ENCODE measurements around the gene RIPOR2.
"Not testable (repeated sequence)": the region's sequence is repeated elsewhere in the genome, so short reads cannot be mapped to it uniquely, and the experiment has no call there.

RIPOR2 gene

DNA sequence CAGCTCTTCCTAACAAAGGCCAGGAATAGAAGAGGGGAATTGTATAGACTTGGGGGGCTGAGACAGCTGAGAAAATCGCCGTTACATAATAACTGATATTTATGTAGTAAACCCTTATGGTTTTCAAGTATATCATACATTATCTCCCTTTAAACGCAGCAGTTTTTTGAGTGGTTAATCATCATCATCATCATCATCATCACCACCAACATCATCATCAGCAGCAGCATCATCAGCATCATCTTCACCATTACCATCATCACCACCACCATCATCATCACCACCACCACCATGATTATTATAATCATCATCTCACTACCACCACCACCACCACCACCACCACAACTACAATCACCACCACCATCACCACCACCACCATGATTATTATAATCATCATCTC lies 9.1 kb downstream of the RIPOR2 start:
- not testable (repeated sequence) for DNase-seq (ENCODE audit: low spot score)

DNA sequence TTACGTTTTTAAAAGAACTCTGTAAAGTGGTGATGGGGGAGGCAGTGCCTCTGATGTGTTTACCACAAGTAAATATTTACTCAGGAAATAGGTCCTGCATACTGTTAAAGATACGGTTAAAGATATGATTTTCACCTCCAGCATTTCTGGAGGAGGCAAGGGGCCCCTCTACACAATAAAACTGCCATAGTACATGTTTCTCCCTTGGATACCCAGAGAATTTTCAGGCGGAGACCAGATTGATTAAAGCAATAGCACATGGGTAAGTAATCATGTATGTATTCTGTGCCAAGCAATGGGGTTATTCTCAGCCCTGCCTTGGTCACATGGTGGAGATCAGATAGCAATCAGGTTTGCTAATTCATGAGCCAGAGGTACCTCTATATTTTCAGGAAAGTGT lies 9.6 kb downstream of the RIPOR2 start:
- DNase-seq (ENCODE audit: low spot score), result no peak

DNA sequence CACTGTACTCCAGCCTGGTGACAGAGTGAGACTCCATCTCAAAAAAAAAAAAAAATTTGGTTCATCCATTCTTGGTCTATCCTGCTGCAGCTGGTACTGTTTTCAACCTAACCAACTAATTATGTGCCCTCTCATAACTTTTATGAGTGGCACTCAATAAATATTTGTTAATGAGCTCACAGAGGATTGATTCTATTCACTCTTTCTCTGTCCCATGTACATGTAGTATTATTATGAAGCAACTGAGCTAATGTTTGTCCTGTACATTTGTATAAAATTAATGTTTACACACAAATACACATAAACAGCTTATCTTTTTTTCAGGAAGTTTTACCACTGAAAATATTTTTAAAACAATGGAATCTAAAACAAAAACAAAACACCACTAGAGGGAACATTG lies 10.1 kb downstream of the RIPOR2 start:
- DNase-seq (ENCODE audit: low spot score), result no peak

DNA sequence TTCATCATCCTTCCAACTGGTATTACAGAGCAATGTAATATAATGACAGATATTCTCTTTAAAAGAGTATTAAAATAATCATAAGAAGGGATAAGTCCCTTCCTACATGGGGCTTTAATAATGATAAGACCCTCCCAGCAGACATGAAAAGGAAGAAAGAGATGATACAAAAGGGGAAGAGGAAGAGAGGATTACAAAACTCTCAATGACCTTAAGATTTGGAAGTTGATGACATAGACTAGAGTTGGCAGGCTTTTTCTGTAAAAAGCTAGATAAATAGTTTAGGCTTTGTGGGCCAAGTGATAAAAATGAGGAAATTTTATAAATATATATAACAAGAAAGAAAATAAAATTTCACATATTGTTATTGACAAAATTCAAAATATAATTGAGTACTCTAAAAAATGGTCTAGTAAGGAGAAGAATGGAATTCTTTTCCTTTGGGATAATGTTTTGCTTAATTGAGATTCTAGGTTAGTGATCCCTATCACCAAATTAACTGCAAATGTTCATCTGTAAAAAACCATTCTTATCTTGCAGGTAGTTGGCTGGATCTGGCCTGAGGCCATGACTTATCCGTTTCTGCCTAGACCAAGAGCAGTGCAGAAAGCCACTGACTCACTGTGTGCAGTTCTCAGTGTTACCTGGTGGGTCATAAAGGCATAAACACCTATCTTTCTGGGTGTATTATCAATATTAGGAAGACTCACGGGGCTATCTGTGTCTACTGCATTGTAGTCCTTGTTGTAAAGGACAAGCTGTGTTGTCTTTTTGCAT lies 11.0 kb downstream of the RIPOR2 start:
- DNase-seq (ENCODE audit: low spot score), result no peak

DNA sequence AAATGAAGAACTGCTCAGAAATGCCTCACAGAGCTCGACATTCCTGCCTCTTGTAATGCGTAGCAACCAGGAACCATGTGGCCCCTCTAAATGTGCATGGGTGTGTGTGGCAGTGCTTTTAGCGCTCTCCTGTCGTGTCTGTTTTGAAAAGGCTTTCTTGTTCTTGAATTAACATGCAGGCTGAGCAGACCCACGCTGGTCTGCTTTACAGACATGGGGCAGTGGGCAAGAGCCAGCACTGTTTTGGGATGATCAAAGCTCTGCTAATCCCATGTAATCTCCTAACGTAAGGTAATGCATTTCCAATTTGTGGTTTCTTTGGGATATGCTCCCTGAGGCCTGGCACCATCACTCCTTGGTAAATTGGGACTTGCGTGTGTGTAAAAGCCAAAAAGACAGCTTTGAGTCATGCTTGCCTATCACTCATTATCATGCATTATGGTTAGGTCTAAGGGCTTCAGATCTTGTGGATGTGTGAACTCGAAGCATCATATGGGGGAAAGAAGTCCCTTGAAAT lies 11.8 kb downstream of the RIPOR2 start:
- no peak for DNase-seq (ENCODE audit: low spot score)

DNA sequence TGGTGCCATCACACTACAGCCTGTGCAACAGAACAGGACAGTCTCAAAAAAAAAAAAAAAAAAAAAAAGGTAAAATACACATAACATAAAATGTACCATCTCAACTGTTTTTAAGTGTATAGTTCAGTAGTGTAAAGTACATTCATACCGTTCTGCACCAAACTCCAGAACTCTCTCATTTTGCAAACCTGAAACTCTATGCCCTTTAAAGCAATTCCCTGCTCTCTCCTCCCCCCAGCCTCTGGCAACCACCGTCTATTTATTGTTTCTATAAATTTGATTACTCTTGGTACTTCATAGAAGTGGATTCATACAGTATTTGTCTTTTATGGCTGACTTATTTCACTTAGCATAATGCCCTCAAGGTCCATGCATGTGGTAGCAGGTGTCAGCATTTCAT lies 12.9 kb downstream of the RIPOR2 start:
- DNase-seq (ENCODE audit: low spot score), result no peak

DNA sequence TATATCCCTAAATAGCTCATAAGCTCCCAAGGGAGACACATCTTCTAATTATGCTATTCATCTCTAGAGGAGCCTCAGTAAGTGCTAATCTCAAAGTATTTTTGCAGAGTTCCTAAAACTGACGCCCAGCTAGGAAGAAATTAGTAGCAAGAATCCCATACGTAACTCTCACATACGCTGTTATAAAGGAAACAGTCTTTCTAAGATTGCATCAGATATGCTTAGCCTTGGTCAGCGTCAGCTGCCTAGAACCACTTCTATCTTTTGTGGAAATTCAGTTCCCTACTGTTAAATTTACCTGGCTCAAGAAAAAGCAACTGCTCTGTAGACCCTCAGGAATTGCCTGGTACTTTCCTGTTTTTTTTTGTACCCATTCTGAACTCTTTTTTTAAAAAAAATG lies 13.6 kb downstream of the RIPOR2 start:
- no peak for DNase-seq (ENCODE audit: low spot score)

DNA sequence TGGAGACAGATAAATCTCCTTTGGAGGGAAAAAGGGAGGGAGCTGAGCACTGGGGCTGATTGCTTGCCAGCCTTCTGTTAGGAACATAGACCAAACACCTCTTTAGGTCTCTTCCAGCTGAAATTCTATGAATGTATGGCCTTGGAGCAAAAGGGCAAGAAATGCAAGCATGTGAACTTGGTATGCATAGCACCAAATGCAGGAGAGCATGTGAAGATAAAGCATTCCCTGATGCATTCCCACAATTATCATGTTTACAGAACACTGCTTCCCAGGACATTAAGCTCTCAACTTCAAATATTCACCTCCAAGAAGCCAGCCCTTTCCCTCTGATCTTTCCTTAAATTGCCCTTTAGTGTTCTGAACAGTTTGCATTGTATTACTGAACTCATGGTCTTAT lies 15.6 kb downstream of the RIPOR2 start:
- DNase-seq (ENCODE audit: low spot score), result no peak

DNA sequence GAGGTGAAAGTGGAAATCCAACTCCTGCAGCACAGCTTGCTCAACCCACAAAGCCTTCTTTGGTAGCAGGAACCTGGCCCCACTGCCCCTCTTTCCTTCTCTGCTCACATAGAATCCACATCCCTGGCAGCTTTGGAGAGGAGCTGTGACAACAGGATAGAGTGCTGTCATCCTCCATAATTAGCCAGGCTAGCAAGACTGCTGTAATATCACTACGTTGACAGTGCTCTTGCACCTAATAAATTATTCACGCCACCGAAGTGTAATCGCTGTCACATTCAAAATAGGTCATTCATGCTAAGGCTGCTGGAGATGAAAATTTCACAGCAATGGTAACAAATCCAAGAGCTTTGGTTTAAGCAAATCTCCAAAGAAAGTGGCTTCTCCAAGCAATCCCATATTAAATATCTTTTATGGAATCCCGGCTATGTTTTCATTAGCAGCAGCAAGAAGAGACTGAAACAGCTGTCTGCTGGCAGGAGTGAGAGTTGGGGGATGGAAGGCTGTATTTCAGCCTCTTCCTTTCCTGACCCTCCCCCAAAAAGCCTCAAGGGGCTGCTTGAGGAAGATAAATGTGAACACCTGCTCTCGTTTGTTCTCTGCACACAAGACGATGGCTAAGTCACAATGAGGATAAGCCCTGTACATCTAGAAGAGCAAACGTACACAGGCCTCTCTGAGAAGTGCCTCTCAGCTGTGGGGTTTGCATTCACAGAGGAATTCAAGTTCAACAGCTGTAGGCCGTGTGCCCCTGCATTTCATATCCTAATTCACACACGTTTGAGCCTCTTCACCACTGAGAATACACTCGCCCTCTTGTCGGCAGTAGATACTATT lies 16.5 kb downstream of the RIPOR2 start:
- DNase-seq (ENCODE audit: low spot score), result no peak

DNA sequence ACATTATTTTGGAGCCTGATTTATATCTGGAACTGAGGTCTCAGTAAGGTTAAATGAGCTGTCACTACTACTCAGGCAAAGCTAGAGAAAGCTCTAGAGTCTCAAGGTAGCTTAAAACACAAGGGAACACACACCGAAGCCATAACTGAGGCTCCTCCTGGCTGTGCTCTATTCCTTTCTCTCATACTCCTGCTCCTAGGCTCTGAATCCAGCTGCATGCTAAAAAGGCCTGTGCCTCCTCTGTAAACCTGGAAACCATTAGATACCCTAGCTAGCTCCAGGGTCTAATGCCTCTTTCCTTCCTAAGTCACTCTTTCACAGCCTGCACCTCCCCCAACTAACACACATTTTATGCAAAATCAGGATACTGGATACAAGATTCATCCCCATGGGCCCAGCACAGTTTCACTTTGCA lies 17.1 kb downstream of the RIPOR2 start:
- DNase-seq (ENCODE audit: low spot score), result no peak

DNA sequence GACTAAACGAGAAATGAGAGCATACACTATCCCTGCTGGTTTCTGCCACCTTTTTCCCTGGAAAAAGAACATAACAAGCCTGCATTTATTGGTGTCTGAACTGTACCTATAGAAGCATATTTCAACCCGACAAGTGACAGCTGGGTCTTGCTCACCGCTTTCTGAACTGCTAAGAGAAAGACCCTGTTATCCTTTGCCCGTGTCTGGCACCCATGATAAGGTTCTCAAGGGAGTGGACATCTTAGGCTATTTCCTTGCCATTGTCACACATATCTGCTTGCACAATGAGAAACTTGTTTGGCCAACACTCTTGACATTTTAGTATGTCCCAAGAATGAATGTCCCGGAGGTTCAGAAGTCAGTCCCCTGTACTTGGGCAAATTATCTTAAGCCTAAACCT lies 19.3 kb downstream of the RIPOR2 start:
- no peak for DNase-seq (ENCODE audit: low spot score)

DNA sequence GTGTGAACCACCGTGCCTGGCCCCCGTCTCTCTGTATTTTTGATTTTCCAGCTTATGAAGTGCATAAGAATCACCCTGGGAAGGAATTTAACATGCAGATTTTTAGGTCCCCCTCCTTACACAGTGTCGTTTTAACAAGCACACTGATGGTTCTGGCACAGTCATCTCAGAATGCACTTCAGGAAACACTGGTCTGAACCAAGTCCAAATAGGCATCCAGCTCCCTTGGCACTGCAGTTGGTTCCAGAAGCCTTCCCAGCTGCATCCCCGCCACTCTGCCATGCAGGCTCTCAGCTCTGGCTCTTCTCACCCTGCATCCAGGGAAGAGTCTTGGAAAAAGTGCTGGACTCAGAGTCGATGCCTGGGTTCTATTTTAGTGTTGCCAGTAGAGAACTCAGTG lies 20.1 kb downstream of the RIPOR2 start:
- no peak for DNase-seq (ENCODE audit: low spot score)

DNA sequence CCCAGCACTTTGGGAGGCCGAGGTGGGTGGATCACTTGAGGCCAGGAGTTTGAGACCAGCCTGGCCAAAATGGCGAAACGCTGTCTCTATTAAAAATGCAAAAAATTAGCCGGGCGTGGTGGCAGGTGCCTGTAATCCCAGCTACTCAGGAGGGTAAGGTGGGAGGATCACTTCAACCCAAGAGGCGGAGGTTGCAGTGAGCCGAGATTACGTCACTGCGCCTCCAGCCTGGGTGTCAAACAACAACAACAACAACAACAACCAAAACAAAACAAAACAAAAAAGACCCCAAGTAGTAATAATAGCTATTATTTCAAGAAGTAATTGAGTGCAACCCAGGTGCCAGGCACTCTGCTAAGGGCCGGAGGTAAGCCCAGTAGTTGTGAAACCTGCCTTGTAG lies 21.7 kb downstream of the RIPOR2 start:
- not testable (repeated sequence) for DNase-seq (ENCODE audit: low spot score)

DNA sequence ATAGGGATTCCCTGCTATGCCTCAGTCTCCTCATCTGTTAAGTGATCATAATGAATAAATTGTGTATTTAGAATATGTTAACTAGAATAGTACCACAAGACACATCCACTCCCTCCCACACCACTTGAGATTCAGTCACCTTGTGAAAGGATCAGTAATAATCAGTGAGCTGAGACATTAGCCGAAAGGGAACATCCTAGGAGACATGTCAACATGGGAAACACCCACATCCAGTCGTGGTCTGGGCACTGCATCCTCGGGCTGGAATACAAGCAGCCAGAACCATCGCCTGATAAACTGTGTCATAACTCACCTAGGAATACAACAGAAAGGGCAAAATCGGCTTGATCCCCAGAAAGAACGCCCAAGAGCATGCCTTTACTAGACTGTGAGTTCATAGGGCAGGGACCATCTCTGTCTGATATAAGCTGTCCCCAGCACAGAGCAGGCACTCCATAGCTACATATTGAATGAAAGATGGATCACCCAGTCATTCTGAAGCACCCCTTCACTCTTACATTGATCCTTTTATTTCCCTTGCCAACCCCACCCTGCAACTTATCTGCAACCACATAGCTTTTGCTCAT lies 23.9 kb downstream of the RIPOR2 start:
- no peak for DNase-seq (ENCODE audit: low spot score)

DNA sequence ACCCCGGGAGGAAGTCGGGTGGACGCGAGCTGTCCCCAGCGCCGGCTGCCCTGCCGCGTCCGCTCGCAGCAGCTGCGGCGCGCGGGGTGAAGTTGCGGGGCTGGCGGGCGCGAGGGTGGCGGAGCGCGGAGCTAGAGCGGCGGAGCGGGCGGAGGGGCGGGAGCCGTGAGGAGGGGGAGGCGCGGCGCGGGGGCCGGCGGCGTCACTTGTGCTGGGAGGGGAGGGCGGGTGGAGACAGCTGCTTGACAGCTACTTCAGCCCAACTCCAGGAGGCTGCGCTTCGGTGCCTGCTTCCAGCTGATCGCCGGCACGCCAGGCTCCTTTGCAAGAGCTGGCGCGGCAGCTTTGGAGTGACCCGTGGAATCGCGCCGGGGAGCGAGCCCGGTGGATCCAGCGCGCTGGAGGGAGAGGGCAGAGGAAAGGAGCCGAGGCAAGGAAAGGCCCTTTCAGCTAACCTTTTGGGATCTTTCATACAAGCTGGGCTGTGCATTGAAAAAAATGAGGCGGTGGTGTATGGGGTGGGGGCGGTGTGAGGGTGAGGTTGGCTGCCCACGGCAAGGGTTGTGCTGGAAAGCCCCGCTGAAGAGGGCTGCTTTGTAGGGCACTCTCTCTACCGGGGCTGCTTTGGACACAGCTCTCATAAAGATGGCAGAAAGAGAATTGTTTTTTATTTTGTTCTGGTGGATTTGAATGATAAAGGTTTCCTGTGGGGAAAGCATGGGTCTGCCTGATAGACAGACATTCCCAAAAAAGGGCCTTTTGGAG lies 24.6 kb downstream of the RIPOR2 start:
- DNase-seq (ENCODE audit: low spot score), result no peak

DNA sequence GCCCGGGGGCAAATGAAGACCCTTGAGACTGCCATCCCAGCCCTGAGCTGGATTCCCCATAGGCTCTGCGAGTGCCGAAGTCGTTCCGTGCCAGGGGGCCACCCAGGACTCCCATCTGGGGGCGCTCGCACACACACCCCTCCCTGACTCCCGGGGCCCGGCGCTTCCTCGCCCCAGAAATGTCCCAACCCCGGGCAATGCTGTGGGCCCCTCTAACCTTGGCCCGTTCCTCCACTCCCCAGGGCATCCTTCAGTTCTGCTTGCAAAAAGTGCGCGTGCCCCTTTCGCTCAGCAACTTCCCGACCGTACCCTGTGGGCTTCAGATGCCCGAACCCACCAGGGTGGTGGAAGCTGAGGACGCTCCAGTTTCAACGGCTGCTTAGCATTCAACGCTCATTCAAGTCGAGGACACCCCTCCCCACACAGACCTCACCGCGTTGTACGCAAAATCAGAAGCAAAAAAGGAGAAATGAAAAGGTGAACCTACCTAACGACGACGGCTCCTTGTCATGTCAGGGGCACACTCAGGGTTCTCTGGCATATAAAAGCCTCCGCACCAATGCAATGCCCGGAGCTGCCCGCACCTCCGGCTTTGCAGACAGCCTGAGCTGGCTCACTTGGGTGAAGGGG lies 25.3 kb downstream of the RIPOR2 start:
- DNase-seq (ENCODE audit: low spot score), result no peak

DNA sequence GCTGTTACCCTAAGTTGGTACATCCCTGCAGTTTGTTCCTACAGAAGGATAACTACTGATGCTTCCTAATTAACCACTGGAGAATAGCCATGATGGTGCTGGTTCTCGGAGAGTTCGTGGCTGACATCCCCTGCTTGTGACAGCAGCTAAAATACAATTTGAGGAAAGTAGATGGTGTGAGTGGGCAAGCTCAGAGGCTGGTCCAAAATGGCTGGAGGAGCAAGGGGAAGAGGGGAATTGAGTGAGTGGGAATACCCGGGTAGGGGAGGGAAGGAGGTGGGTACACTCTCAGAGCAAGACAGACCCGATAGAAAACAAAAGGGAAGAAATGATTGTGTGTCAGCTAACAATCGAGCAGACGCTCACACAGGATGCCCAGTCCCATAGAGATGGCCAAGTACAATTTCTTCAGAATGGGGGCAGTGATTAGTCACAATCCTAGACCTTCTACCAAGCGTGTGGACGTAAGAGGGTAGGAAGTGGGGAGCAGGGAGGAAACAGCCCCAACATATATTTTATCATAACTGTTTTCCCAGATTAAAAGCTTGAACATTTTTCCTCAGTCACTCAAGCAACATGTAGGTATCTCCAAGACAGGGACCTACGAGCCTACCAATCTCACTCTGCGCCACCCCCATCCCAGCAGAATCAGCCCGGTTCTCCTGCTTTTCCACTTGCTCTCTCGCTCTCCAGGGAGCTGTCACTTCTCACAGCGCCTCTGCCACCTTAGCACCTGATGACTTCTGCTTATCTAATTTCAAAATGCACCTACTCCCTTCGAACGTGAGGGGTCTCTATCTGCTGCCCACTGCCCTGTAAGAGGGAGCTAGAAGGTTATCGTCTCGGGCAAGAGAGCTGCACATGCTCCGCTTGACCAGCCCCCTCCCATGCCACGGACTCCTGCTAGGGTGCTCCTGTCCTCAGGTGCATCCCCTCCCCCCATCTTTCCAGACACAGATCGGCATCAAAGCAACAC lies 26.2 kb downstream of the RIPOR2 start:
- DNase-seq (ENCODE audit: low spot score), result no peak

DNA sequence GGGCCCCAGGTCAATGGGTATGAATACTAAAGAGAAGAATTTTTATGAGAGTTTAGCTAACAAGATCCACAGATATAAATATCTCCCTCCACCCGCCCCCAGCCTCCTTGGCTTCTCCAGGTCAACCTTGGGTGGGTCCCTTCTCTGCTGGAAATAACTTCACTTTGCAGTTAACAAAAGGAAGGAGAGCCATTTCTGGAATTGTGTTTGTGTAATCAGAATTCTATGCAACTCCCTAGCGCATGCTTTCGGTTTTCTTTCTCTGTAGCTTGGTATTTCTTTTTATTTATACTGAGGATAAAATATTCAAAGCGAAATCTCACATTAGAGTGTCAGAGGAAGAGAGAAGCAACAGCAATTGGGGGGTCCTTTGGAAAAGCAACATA lies 27.1 kb downstream of the RIPOR2 start:
- no peak for DNase-seq (ENCODE audit: low spot score)

DNA sequence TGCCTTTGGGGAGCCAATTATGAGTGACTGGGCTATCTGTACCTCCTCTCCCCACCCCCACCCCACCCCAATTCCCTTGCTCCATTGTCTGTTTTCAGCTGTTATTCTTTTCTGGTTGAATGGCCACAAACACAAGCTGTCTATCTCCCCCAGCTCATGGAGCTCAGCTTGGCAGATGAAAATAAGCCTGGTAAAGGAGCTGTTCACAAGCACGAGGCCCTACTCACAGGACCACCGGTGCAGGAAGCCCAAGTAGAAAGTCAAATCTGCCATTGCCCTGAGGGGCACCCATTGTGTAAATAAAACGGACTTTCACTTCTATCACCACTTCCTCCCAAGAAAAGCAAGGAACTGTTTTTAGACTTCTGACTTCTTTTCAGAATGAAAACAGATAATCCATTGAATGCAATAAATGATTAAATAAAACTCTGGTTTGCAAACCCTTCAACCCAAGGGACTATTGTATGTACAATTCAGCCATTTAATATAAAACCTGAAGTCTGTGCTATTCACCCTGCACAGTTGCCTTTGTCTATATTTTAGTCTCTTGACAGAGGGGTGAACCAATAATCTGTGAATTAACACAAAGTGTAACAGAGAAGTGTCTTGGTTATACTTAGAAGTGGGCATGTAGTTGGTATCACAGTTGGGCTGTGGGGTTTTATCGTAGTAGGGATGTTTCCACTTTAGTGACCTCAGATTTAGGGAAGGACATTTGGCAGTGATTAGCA lies 27.7 kb downstream of the RIPOR2 start:
- no peak for DNase-seq (ENCODE audit: low spot score)

DNA sequence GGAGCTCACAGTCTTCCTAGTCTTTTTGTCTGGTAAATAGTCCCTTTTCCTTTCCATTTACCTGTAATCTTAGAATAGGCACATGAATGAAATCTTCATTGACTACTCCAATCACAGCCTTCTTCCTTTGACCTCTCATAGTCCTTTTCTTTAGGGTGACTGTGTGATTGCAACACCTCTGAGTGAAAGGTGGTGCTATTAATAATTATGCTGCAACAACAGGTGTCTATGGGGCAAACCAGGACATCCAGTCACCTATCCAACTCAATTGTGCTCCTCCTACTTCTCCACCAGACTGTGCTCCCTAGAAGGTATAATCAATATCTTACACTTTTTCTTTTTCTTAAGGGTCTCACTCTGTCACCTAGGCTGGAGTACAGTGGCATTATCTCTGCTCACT lies 29.4 kb downstream of the RIPOR2 start:
- DNase-seq (ENCODE audit: low spot score), result no peak
